Activated naive CD4-positive, alpha-beta T cell treated with anti-CD3 and anti-CD28 coated beads, Interleukin-2, amount 50 U/mL, for 16 hours (primary cell): ENCODE measurements around the gene NDUFA11.
"Not testable (repeated sequence)": the region's sequence is repeated elsewhere in the genome, so short reads cannot be mapped to it uniquely, and the experiment has no call there.

ENCODE experiments used
- DNase-seq: peaks from one replicate; pipeline ENCODE4 v3.0.0-alpha.2; 2020

Gene NDUFA11

DNA sequence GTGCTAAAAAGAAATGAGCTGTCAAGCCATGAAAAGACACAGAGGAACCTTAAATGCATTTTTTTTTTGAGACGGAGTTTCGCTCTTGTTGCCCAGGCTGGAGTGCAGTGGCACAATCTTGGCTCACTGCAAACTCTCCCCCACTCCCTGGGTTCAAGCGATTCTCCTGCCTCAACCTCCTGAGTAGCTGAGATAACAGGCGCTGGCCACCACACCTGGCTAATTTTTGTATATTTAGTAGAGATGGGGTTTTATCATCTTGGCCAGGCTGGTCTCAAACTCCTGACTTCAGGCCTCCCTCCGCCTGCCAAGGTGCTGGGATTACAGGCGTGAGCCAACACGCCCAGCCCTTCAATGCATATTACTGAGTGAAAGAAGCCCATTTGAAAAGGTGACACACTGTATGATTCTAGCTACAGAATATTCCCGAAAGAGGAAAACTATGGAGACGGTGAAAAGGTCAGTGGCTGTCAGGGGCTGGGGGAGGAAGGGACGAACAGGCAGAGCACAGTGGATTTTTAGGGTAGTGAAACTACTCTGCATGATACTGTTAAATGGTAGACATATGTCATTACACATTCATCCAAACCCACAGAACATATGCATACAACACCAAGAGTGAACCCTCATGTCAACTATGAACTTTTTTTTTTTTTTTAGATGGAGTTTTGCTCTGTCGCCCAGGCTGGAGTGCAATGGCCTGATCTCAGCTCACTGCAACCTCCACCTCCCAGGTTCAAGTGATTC lies 19.4 kb downstream of the NDUFA11 start:
- DNase-seq: not testable (repeated sequence)

- not testable (repeated sequence) for DNase-seq
These were observed 20.3 kb downstream of the NDUFA11 start for GRCh38 chr19:5883157-5883873.

GRCh38 chr19:5882421-5882968 lies 21.1 kb downstream of the NDUFA11 start:
- no peak for DNase-seq

- DNase-seq: no peak
These were observed 21.9 kb downstream of the NDUFA11 start for GRCh38 chr19:5881543-5882299.

- DNase-seq: no peak
These were observed 22.9 kb downstream of the NDUFA11 start for GRCh38 chr19:5880604-5881078.

DNA sequence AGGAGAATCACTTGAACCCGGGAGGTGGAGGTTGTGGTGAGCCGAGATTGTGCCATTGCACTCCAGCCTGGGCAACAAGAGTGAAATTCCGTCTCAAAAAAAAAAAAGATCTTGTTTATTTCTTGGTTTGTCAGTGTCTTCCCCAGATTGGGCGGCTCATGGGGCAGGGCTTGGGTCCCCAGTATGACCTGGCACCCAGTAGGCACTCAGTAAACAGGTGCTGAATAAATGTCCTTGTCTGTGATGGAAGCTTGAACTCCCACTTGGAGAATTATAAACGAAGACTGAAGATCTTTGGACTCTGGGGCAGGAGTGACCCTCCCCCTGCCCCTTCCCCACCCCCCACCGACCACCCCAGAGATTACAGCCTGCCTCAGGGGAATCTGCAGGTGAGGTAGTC lies 23.4 kb downstream of the NDUFA11 start:
- DNase-seq: no peak

GRCh38 chr19:5877882-5878281 lies 25.7 kb downstream of the NDUFA11 start:
- DNase-seq: no peak

DNA sequence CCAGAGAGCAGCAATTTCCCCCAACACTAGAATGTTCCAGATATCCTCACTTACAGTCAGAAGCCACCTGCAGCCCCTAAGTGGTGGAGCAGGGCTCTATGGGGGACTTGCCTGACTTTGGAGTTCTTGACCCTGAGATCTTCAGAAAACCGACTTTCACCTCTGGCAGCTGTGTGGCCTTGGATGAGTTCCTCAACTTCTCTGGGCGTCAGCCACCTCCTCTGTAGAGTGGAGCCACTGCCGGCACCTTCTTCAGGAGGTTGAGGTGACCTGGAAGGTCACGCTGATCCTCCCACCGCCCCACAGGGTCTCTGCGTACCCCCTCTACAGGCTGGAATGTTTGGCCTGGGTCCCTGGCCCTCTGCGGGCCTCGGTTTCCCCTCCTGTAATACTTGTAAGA lies 26.2 kb downstream of the NDUFA11 start:
- no peak for DNase-seq

GRCh38 chr19:5874496-5874895 lies 29.1 kb downstream of the NDUFA11 start:
- DNase-seq: not testable (repeated sequence)

GRCh38 chr19:5873617-5874199 lies 29.9 kb downstream of the NDUFA11 start:
- no peak for DNase-seq

- DNase-seq: no peak
These were observed 32.6 kb downstream of the NDUFA11 start for GRCh38 chr19:5870986-5871394.

- DNase-seq: no peak
These were observed 36.1 kb downstream of the NDUFA11 start for GRCh38 chr19:5867201-5868136.

DNA sequence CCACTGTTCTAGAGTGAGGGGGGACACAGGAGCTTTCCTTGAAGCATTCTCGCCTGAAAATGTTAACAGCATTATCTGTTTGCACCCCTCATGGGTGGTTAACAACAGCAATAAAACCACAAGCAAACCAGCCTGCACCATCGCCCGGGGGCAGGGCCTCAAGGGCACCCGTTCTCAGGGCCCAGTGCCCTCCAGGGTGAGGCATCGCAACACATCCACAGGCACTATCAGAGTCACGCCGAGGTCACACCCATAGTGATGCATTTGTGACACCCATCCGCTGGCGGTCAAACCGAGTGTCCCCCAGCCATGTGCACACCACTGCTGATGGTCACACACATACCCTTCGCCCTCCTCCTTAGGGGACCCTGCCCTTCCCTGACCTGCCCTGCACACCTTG lies 37.8 kb downstream of the NDUFA11 start:
- no peak for DNase-seq

- DNase-seq: no peak
These were observed 38.7 kb downstream of the NDUFA11 start for GRCh38 chr19:5864725-5865486.

DNA sequence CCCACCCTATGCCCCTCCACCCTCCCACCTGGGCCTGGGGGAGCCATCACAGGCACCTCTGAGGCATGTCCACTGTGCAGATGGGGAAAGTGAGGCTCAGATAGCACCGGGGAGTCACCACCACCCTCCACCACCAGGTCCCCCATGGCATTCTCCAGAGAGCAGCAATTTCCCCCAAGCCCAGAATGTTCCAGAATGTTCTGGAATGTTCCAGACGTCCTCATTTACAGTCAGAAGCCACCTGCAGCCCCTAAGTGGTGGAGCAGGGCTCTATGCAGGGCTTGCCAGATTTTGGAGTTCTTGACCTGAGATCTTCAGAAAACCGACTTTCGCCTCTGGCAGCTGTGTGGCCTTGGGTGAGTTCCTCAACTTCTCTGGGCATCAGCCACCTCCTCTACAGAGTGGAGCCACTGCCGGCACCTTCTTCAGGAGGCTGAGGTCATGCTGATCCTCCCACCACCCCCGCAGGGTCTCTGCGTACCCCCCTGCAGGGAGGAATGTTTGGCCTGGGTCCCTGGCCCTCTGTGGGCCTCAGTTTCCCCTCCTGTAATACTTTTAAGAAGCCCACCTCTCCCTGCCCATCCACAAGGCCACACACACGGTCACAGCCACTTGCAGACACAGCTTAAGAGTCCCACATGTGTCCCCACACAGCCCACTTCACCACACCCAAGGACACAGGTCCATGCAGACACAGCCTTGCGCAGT lies 39.4 kb downstream of the NDUFA11 start:
- DNase-seq: no peak

DNA sequence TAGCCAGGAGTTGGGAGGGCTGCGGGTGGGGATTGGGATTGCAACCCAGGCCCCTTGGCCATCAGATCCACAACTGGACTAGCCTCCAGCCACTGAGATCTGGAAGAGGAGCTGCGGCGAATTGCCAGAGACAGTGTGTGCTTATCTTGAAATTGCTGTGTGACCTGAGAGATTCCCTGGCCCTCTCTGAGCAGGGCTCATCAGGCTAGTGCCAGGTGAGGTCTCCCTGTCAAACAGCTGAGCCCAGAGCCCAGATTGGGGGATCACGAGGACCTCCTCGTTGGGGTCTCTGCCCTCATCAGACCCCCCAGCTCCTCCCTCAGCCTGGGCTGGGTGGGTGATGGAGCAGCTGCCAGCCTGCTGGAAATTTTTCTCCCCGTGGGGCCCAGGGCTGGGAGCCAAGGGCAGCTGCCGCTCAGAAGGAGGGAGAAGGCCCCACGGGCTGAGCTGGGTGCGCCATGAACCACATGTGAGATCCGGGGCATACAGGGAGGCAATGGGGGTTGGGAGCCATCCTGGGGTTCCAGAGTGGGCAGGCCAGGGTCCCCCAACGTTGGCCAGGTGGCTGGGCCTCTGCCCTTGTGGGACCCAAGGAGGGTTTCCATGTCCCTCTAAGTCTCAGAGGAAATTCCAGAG lies 40.4 kb downstream of the NDUFA11 start:
- DNase-seq: no peak

DNA sequence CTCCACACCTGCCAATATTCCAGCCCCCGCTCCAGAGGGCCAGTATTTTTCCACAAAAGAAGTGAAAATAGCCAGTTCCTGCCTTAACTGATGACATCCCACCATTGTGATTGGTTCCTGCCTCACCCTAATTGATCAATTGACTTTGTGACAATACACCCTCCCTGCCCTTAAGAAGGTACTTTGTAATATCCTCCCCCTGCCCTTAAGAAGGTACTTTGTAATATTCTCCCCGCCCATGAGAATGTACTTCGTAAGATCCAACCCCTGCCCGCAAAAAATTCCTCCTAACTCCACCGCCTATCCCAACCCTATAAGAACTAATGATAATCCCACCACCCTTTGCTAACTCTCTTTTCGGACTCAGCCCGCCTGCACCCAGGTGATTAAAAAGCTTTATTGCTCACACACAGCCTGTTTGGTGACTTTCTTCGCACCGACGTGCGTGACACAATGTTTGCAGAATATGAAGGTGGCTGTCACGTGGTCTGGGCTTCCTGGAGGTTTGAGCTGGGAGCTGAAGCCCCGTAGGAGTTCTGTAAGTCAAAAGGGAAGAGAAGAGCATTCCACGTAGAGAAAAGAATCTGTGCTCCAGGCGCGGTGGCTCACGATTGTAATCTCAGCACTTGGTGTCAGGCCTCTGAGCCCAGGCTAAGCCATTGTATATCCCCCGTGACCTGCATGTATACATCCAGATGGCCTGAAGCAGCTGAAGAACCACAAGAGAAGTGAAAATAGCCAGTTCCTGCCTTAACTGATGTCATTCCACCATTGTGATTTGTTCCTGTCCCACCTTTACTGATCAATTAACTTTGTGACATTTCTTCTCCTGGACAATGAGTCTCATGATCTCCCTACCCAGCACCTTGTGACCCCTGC lies 46.1 kb downstream of the NDUFA11 start:
- no peak for DNase-seq

GRCh38 chr19:5855151-5855550 lies 48.4 kb downstream of the NDUFA11 start:
- DNase-seq: not testable (repeated sequence)

GRCh38 chr19:5854121-5854520 lies 49.5 kb downstream of the NDUFA11 start:
- DNase-seq: not testable (repeated sequence)
